Esophagus muscularis mucosa (tissue), 4 donors: ENCODE measurements around the gene SEMA7A. TPM values are rescaled to one million over a fixed set of nuclear protein-coding genes. Genes with fewer than 3 reads are reported as not detected.

Experiments
- DNase-seq: peaks from one replicate; pipeline ENCODE4 v3.0.0-alpha.2; 2017; ENCODE audit errors: extremely low spot score
- H3K27ac ChIP-seq, 4 donors: fragments of 200-600 bp; sonication (generic); replicated peaks in 1 of 4; 1 replicate in 3 of 4; 2 replicates in 1 of 4; pipeline ENCODE4 v1.5.1; 2016 to 2019; ENCODE audit warnings: mild to moderate bottlenecking in 1 of 4
- H3K27me3 ChIP-seq, 4 donors: fragments of 200-600 bp; sonication (generic); one replicate each; pipeline versions ENCODE4 v1.5.1 to v1.6.0; 2016 to 2019
- H3K36me3 ChIP-seq, 4 donors: fragments of 200-600 bp; sonication (generic); one replicate each; pipeline ENCODE4 v1.5.1; 2016 to 2019
- H3K4me1 ChIP-seq, 4 donors: fragments of 200-600 bp; sonication (generic); one replicate each; pipeline ENCODE4 v1.5.1; 2016 to 2019
- H3K4me3 ChIP-seq, 4 donors: fragments of 200-600 bp; sonication (generic); 1 replicate in 2 of 4; 2 replicates in 2 of 4; pipeline ENCODE4 v1.5.1; 2016 to 2019; ENCODE audit warnings: mild to moderate bottlenecking in 4 of 4, moderate library complexity in 1 of 4
- H3K9me3 ChIP-seq, 4 donors: fragments of 200-600 bp; sonication (generic); 1 replicate in 3 of 4; 2 replicates in 1 of 4; pipeline ENCODE4 v1.5.1; 2016 to 2019
- CTCF ChIP-seq, 3 experiments: fragments of 200-600 bp in 2 of 3; fragments of 450-650 bp in 1 of 3; sonication (generic) in 2 of 3; IDR thresholded peaks; one replicate each; pipeline ENCODE4 v1.5.1; 2017 to 2019; ENCODE audit warnings: antibody characterized with exemption in 3 of 3, mild to moderate bottlenecking in 2 of 3, moderate library complexity in 1 of 3
- EP300 ChIP-seq: sonication (generic); formaldehyde crosslinking; IDR thresholded peaks from one replicate; pipeline ENCODE4 v1.6.1; 2017; ENCODE audit warnings: antibody characterized with exemption
- POLR2A ChIP-seq: fragments of 450-650 bp; IDR thresholded peaks from one replicate; pipeline ENCODE4 v1.6.1; 2017; ENCODE audit warnings: antibody characterized with exemption, moderate library complexity, mild to moderate bottlenecking, low read depth
- POLR2AphosphoS5 ChIP-seq, 2 donors: sonication (generic); formaldehyde crosslinking; IDR thresholded peaks; one replicate each; pipeline ENCODE4 v1.6.1; 2017; ENCODE audit warnings: antibody characterized with exemption in 2 of 2
- WGBS: methylation state at CpG from one replicate; pipeline ENCODE4 v1.1.5; 2018; 5-methylcytosine and 5-hydroxymethylcytosine counted together
- intact Hi-C: fragments of 100-400 bp; cut with DNase I; formaldehyde crosslinking; loops from one replicate; pipeline ENCODE4 v1.15.1; 2023
- total RNA-seq, 4 donors: library from RNA; depleted of rRNA; stranded (reverse); fragments of >200 nt; gene quantifications; one replicate each; pipeline versions ENCODE4 v1.1.0 to v1.2.1, GENCODE V29; 2016

The SEMA7A gene
- total RNA-seq, 4 donors from 2014 or later: 1.2 to 4.1 (median 2.7) TPM

- intact Hi-C loops: no loop called here
- no peak for DNase-seq
- Histone ChIP-seq H3K27me3 (peaks cover 0 to 18% (median 0%) of the 10 kb centered on the region in 4 donors), H3K36me3 (no peaks in the 10 kb centered on the region), H3K9me3 (no peaks in the 10 kb centered on the region), H3K4me1 (peaks cover 0 to 19% (median 14%) of the 10 kb centered on the region in 4 donors), H3K4me3 (no peak overlapping the region), H3K27ac (no peak overlapping the region)
- TF ChIP-seq POLR2AphosphoS5 (IDR thresholded peaks at IDR 0.05) (no peak), EP300 (no peak), CTCF (IDR thresholded peaks at IDR 0.05) (no peak), POLR2A (no peak)
- WGBS: 89% methylated on average over 1 of the region's 2 CpGs
Measured at GRCh38 chr15:74381190-74381453, 52.6 kb downstream of the SEMA7A start.

DNA sequence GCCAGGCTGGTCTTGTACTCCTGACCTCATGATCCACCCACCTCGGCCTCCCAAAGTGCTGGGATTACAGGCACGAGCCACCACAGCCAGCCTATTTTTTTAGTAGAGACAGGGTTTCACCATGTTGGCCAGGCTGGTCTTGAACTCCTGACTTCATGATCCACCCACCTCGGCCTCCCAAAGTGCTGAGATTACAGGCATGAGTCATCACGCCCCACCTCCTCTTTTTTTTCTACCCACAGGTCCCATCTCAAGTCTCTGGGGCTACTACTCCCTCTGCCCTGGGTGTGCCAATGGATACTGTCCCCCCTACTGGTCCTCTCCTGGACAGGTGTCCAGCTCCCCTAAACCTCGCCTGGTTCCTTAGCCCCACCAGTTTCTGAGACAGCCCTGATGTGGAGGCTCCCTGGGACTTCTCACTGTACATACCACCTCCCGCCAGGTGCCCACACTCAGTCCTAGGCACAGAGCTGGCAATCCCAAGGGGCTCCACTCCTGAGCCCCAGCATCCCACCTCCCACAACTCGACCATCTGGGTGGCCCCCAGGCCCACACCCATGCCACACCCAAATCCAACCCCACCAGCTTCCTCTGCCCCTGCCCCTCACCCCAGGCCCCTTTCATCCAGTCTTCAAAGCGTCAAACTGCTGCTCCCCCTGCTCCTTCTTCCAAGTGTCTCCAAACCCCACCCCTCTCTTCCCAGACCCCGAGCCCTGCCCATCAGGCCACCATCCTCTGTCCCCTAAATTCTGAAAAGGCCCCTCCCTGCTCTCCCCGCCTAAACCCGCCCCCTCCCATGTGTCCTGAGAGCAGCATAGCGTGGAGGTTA, 53.2 kb downstream of the SEMA7A start:
- Histone ChIP-seq H3K4me3 (no peak overlapping the region), H3K36me3 (no peaks in the 10 kb centered on the region), H3K4me1 (peaks cover 0 to 14% (median 10%) of the 10 kb centered on the region in 4 donors), H3K27me3 (peaks cover 0 to 18% (median 0%) of the 10 kb centered on the region in 4 donors), H3K9me3 (no peaks in the 10 kb centered on the region), H3K27ac (no peak overlapping the region)
- no peak for DNase-seq
- WGBS: 77% methylated on average over 12 of the region's 12 CpGs
- intact Hi-C loops: no loop called here
- no peak for TF ChIP-seq POLR2A

DNA sequence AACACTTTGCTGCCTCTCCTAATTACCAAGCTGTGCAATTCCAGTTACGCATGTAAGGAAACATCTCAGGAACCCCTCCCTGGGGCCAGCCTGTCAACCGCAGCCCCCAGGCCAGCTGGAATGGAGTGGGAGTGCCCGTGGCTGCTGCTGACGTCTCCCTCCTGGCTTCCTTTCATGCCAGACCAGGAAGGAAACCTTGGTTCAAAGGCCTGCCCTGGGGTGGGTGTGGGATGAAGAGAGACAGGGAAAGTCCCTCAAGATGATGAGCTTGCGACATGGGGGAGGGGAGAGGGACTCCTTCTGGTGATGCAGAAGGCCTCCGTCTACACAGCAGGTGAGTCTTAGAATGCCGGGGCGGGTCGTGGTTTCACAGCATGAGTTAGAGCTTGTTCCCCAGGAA, 54.9 kb downstream of the SEMA7A start:
- TF ChIP-seq CTCF (IDR thresholded peaks at IDR 0.05) (no peak), EP300 (no peak), POLR2AphosphoS5 (IDR thresholded peaks at IDR 0.05) (no peak), POLR2A (no peak)
- H3K27me3 ChIP-seq: peaks cover 0 to 18% (median 0%) of the 10 kb centered on the region in 4 donors
- no peak overlapping the region for H3K4me3 ChIP-seq
- no peaks in the 10 kb centered on the region for H3K9me3 ChIP-seq
- intact Hi-C loops: loop anchor here (10.0 kb wide), 1 partner anchor 256 kb away; no protein-coding TSS in a partner anchor
- 67% methylated on average over 7 of the region's 9 CpGs for WGBS
- no peak overlapping the region for H3K27ac ChIP-seq
- peaks cover 9 to 23% (median 15%) of the 10 kb centered on the region in 4 donors for H3K4me1 ChIP-seq
- H3K36me3 ChIP-seq: no peaks in the 10 kb centered on the region
- DNase-seq: no peak

GRCh38 chr15:74377831-74378766, 55.7 kb downstream of the SEMA7A start:
- no peaks in the 10 kb centered on the region for H3K36me3 ChIP-seq
- TF ChIP-seq POLR2AphosphoS5 (IDR thresholded peaks at IDR 0.05) (no peak), CTCF (IDR thresholded peaks at IDR 0.05) (no peak), POLR2A (no peak), EP300 (no peak)
- DNase-seq: no peak
- H3K4me1 ChIP-seq: peaks cover 9 to 29% (median 21%) of the 10 kb centered on the region in 4 donors
- peaks cover 0 to 18% (median 0%) of the 10 kb centered on the region in 4 donors for H3K27me3 ChIP-seq
- intact Hi-C loops: loop anchor here (10.0 kb wide), 1 partner anchor 257 kb away; no protein-coding TSS in a partner anchor
- no peak overlapping the region for H3K27ac ChIP-seq
- no peaks in the 10 kb centered on the region for H3K9me3 ChIP-seq
- H3K4me3 ChIP-seq: no peak overlapping the region
- 85% methylated on average over 15 of the region's 15 CpGs for WGBS
